Calu3 (cell line): Measurements from ENCODE around the gene NPR3. TPM values are rescaled to one million over a fixed set of nuclear protein-coding genes. Genes with fewer than 3 reads are reported as not detected.
A peak's percentile ranks its signal among the peaks of the same experiment; 100 is the strongest.

ENCODE experiments used
- Bru-seq: library from RNA; stranded (reverse); fragments of 400-500 nt; gene quantifications from one replicate; lab custom pipeline; 2021; lab: Mats Ljungman, UMichigan
- BruChase-seq, 2 experiments: library from RNA; stranded (reverse); fragments of 400-500 nt; gene quantifications; one replicate each; lab custom pipeline; 2021; lab: Mats Ljungman, UMichigan
- BruUV-seq: library from RNA; stranded (reverse); fragments of 400-500 nt; replicated peaks from 2 replicates; lab custom pipeline; 2021; lab: Mats Ljungman, UMichigan
- CTCF ChIA-PET: fragments of 300-600 bp; sonication (Branson Sonifier 250); formaldehyde crosslinking; loops from one replicate; lab custom pipeline; 2022; ENCODE audit warnings: antibody characterized with exemption; lab: Charles Lee
- DNase-seq: peaks from one replicate; pipeline ENCODE4 v3.0.0; 2022
- H3K27ac Mint-ChIP-seq: one replicate; pipeline ENCODE4 v1.8.0; 2022; ENCODE audit warnings: mixed read lengths; ENCODE audit not compliant: unreplicated experiment
- H3K27me3 Mint-ChIP-seq: one replicate; pipeline ENCODE4 v1.8.0; 2022; ENCODE audit warnings: mixed read lengths; ENCODE audit not compliant: unreplicated experiment
- H3K36me3 Mint-ChIP-seq: one replicate; pipeline ENCODE4 v1.8.0; 2022; ENCODE audit warnings: mild to moderate bottlenecking, moderate library complexity, mixed read lengths; ENCODE audit not compliant: insufficient read depth, unreplicated experiment
- H3K4me1 Mint-ChIP-seq: one replicate; pipeline ENCODE4 v1.8.0; 2022; ENCODE audit warnings: mild to moderate bottlenecking, low read depth, mixed read lengths; ENCODE audit not compliant: unreplicated experiment
- H3K4me3 Mint-ChIP-seq: one replicate; pipeline ENCODE4 v1.8.0; 2022; ENCODE audit warnings: mild to moderate bottlenecking, low read depth, moderate library complexity, mixed read lengths; ENCODE audit not compliant: unreplicated experiment
- H3K9me3 Mint-ChIP-seq: one replicate; pipeline ENCODE4 v1.8.0; 2022; ENCODE audit warnings: low read depth, mixed read lengths; ENCODE audit not compliant: unreplicated experiment
- CTCF ChIP-seq: fragments of 200-600 bp; IDR thresholded peaks from one replicate; pipeline ENCODE4 v1.8.0; 2022; ENCODE audit warnings: antibody characterized with exemption; ENCODE audit not compliant: unreplicated experiment
- intact Hi-C: fragments of 100-400 bp; cut with micrococcal nuclease; formaldehyde crosslinking; loops from one replicate; pipeline ENCODE4 v1.10.0; 2022; ENCODE audit not compliant: unreplicated experiment
- long read RNA-seq: library from polyadenylated mRNA; stranded (forward); transcript quantifications from one replicate; pipeline ENCODE4 v2.0.0, GENCODE V29; 2022
- total RNA-seq: library from RNA; stranded (reverse); gene quantifications from 2 replicates; pipeline ENCODE4 v1.2.3, GENCODE V29; 2022

The NPR3 gene
- total RNA-seq (0.15 and 0.19 TPM in 2 replicates), Bru-seq, nascent RNA (percentile 20 among the genes with signal in this experiment), BruChase-seq, experiment 1, labeled RNA remaining after a 6-hour chase (percentile 18 among the genes with signal in this experiment), BruChase-seq, experiment 2, labeled RNA remaining after a 2-hour chase (percentile 17 among the genes with signal in this experiment)
- long read RNA-seq = 0 reads

GRCh38 chr5:32710550-32711361 is at the start of gene NPR3:
Gene NPR3, plus strand, starts transcription at chr5:32711321. Its CDS starts 456 bp downstream, at chr5:32711777.
- peak; percentile 21 for DNase-seq
- Mint-ChIP-seq H3K9me3 (peaks cover 3% of the 10 kb centered on the region), H3K4me1 (peaks cover 8% of the 10 kb centered on the region), H3K36me3 (peaks cover 14% of the 10 kb centered on the region), H3K27ac (no peak within 1 kb of the TSS), H3K27me3 (no peaks in the 10 kb centered on the region), H3K4me3 (peak within 1 kb of the TSS; percentile 79)
- CTCF ChIA-PET = no interaction called here
- intact Hi-C loops = no loop called here
- no peak for TF ChIP-seq CTCF
- no TSS peak for BruUV-seq

DNA sequence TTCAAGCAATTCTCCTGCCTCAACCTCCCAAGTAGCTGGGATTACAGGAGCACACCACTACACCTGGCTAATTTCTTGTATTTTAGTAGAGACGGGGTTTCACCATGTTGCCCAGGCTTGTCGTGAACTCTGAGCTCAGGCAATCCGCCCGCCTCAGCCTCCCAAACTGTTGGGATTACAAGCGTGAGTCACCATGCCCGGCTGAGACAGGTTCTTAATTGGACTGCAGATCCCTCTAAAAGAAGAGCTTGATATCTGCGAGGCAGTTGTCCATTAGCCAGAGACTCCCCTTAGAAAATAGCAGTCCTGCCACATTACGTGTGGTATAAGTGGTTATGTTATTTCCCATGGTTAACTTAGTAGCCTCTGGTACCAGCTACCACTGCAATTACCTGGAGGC is 46.6 kb upstream of the NPR3 start:
- H3K4me3 Mint-ChIP-seq = no peak overlapping the region

GRCh38 chr5:32668552-32668951 is 42.6 kb upstream of the NPR3 start:
- intact Hi-C loops = no loop called here
- Mint-ChIP-seq H3K4me3 (no peak overlapping the region), H3K27me3 (peaks cover 14% of the 10 kb centered on the region), H3K27ac (no peak overlapping the region), H3K9me3 (no peaks in the 10 kb centered on the region), H3K36me3 (no peaks in the 10 kb centered on the region), H3K4me1 (peaks cover 2% of the 10 kb centered on the region)
- no peak for DNase-seq
- no peak for TF ChIP-seq CTCF
- BruUV-seq = no TSS peak
- CTCF ChIA-PET = no interaction called here

More for the DNA sequence above, 46.6 kb upstream of the NPR3 start:
- CTCF ChIA-PET = no interaction called here
- no peak overlapping the region for H3K27ac Mint-ChIP-seq
- H3K36me3 Mint-ChIP-seq = no peaks in the 10 kb centered on the region
- no peak for TF ChIP-seq CTCF
- H3K4me1 Mint-ChIP-seq = no peaks in the 10 kb centered on the region
- H3K27me3 Mint-ChIP-seq = peaks cover 26% of the 10 kb centered on the region
- H3K9me3 Mint-ChIP-seq = peaks cover 4% of the 10 kb centered on the region
- no peak for DNase-seq
- BruUV-seq = no TSS peak
- intact Hi-C loops = no loop called here

DNA sequence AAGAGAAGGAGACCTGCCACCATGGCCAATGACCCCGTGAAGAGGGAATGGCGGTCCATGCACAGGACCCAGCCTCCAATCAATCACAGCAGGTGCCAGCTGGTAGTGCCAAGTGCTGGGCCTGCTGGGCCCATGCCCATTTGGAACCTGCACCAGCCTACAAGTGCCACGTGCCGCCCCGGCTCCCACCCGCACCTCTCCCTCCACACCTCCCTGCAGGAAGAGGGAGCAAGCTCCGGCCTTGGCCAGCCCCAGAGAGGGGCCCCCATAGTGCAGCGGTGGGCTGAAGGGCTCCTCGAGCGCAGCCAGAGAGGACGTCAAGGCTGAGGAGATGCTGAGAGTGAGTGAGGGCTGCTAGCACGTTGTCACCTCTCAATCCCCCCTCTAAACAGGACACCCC is 37.8 kb upstream of the NPR3 start:
- peaks cover 1% of the 10 kb centered on the region for H3K27me3 Mint-ChIP-seq
- CTCF ChIA-PET = no interaction called here
- no peak for DNase-seq
- H3K9me3 Mint-ChIP-seq = peaks cover 3% of the 10 kb centered on the region
- intact Hi-C loops = no loop called here
- H3K36me3 Mint-ChIP-seq = no peaks in the 10 kb centered on the region
- no peak for TF ChIP-seq CTCF
- peaks cover 17% of the 10 kb centered on the region for H3K4me1 Mint-ChIP-seq
- no peak overlapping the region for H3K4me3 Mint-ChIP-seq
- BruUV-seq = no TSS peak
- no peak overlapping the region for H3K27ac Mint-ChIP-seq
